Suppressor macrophage (primary cell): ENCODE data around the gene P2RX6.
A peak's percentile ranks its signal among the peaks of the same experiment; 100 is the strongest.

Experiments used
- DNase-seq, 4 experiments: peaks; one replicate each; pipeline ENCODE4 v3.0.0-alpha.2; 2020 to 2022

P2RX6 gene

DNA sequence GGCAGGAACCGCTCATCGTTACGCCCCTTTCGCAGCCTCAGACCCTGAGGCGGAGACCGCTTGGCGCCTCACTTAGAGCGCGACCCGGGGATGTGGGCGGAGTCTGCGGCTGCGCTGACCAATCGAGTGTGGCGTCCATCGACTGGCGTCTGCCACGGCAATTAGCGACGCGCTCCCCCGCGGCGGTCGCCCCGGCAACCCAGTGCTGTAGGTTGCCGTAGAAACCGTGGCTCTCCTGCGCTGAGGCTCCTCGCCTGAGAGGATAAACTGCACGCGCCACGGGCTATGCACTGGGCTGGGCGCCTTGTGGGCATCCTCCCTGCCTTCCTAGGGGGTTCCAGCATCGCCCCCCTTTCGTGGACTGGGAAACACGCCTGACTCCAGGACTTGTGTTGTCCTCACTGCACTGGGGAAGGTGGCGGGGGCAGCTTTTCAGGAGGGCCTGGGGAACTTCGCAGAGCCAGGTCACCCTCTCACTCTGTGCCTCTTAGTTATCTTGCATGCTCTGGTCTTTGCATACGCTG is 701 bp upstream of the P2RX6 start:
- peak; percentile 79 to 90 (median 82) for DNase-seq

DNA sequence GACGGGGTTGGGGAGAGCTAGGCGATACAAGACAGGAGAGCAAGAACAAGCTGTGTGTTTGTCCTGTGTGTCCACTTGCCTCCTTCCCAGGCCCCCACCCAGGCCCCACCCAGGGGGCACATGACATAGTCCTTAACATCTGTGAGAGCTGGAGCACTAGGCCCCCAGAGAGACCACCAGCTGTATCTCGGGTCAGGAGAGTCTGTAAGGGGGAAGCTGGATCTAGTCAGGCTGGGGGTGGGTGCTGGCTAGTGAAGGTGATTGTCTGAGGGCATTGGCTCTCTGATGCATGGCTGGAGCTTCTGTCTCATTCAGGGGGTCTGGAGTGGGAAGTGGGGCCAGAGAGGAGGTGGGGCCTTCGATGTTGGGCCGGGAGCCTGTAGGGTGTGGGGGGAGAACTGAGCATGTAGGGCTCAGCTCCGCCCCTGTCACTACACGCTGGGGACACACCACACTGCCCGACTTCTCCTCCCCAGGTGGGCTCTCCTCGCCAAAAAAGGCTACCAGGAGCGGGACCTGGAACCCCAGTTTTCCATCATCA is 571 bp downstream of the P2RX6 start:
- no peak for DNase-seq

DNA sequence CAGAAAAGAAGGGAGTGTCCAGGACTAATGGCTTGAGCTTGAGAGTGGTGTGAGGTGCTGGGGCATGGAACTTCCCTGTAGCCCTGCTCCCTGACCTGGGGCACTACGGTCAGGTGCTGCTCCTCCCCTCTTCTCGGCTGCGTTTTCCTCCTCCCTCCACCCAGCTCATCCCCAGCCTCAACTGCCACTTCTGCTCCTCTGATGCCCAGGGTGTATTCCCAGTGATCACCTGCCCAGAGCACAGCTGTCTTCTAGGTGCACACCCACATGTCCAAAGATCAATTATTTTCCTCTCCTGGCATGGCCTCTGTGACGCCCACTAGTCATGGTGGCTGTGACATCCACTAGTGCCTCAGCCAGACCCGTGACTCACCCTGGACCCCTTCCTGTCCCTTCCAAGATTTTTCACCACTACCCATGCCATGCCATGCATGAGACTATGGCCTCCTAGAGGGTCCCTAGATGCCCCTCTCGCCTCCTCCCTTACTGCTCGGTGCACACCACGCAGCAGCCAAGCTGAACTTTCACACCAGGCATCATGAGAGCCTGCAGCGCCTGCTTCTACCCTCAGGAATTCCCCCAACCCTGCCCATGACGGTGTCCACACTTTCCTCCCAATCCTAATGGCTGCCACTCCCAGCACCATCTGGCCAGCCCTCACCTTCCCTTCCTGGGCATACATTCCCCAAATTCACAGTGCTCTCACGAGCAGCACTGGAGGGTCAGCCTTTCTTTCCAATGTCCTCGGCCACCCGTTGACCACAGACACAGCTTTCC is 1.9 kb downstream of the P2RX6 start:
- no peak for DNase-seq

DNA sequence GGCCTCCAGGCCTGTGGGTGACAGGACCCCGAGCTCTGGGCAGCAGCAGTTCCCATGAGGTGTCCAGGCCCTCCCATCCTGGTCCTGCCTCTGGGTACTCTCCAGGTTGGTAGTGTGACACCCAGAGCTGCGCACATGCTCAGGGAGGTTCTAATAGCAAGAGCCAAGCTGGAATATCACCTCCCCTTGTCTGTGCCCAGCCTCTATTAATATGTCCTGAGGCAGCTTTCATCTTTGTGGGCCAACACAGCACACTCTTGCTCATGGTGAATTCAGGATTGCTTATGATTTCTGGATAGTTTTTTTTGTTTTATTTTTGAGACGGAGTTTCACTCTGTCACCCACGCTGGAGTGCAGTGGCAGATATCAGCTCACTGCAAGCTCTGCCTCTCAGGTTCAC is 3.3 kb downstream of the P2RX6 start:
- DNase-seq = no peak

DNA sequence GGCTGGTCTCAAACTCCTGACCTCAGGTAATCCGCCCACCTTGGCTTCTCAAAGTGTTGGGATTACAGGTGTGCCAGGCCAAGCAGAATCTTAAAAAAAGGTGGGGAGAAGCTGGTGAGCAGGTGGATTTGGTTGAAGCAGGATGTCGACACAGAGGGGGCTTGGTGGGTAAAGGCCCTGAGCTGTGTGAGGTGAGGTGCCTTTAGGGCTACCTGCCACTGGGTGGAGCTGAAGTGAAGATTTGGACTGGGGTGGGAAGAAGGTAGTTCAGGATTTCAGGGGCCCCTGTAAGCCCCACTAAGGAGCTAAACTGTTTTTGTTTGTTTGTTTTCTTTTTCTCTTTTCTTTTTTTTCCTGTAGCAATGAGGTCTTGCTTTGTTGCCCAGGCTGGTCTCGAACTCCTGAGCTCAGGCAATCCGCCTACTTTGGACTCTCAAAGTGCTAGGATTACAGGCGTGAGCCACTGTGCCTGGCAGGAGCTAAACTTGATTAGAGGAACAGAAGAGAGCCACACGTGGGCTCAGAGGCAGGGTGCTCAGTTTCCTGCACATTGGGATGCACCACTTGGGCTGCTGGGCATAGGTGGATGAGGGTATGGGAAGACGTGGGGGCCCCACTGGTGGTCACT is 6.0 kb downstream of the P2RX6 start:
- DNase-seq = peak in 2 of 4 experiments; percentile 22 to 27

DNA sequence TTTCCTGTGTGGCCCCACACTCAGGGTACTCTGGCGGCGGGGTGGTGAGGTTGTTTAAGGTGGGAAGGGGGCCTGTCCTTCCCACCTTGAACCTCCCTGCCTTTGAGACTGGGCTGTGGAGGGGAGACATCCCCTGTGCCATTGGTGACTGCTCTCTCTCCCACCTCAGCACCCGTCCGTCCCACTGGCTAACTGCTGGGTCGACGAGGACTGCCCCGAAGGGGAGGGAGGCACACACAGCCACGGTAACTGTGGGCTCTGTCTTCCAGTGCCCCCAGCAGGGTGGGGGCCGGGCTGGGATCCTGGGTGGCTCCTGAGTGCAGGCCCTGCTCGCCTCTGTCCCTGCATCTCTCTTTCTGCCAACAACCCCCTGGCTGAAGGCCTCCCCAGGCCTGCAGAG is 7.5 kb downstream of the P2RX6 start:
- no peak for DNase-seq

DNA sequence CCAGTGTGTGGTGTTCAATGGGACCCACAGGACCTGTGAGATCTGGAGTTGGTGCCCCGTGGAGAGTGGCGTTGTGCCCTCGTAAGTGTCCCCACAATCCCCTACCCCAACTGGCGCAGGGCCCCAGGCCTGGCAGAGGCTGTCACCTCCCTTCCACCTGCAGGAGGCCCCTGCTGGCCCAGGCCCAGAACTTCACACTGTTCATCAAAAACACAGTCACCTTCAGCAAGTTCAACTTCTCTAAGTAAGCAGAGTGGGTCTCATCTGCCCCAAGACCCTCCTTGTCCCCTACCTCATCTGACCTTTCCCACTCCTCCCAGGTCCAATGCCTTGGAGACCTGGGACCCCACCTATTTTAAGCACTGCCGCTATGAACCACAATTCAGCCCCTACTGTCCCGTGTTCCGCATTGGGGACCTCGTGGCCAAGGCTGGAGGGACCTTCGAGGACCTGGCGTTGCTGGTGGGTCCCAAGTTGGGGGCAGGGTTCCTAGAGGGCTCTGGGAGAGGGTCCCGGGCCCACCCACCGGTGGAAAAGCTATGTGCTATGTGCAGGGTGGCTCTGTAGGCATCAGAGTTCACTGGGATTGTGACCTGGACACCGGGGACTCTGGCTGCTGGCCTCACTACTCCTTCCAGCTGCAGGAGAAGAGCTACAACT is 8.1 kb downstream of the P2RX6 start:
- no peak for DNase-seq

DNA sequence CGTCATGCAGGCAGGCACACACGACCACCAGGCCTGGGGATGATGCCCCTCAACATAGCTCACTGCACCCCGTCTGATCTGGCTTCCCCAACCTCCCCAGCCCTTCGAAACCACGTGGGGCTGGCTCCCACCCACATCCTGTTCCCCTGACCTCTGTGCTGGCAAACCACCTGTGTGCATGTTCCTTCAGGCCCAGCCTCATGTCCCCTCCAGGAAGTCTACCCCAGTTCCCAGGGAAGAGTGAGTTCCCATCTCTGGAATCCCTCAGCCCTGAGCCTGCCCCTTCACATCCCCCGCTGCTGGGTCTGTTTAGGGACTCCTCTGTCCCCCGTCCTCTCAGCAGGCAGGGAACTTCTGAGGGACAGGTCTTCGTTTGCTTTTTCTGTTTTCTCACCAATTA is 10.3 kb downstream of the P2RX6 start:
- no peak for DNase-seq

DNA sequence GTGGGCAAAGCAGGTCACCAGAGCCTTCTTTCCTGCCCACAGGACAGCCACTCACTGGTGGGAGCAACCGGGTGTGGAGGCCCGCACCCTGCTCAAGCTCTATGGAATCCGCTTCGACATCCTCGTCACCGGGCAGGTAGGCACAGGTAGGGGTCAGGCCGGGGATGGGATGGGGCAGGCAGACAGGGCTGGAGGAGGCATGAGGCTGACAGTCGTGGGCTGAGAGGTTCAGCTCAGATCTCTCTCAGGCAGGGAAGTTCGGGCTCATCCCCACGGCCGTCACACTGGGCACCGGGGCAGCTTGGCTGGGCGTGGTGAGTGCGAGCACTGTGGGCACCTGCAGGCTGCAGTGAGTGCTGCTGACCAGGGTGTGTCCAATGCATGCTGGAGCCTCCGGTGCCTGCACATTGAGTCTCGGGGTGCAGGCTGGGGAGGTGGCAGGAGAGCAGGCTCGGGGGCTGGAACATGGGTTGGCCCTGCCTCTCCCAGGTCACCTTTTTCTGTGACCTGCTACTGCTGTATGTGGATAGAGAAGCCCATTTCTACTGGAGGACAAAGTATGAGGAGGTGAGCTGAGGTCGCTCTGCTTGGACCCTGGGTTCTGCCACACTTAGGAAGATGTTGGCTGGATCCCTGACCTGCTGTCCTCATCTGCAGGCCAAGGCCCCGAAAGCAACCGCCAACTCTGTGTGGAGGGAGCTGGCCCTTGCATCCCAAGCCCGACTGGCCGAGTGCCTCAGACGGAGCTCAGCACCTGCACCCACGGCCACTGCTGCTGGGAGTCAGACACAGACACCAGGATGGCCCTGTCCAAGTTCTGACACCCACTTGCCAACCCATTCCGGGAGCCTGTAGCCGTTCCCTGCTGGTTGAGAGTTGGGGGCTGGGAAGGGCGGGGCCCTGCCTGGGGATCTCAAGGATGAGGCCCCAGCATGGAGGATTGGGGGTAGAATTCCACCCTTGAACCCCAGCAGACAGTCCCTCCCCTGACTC is 11.1 kb downstream of the P2RX6 start:
- no peak for DNase-seq

DNA sequence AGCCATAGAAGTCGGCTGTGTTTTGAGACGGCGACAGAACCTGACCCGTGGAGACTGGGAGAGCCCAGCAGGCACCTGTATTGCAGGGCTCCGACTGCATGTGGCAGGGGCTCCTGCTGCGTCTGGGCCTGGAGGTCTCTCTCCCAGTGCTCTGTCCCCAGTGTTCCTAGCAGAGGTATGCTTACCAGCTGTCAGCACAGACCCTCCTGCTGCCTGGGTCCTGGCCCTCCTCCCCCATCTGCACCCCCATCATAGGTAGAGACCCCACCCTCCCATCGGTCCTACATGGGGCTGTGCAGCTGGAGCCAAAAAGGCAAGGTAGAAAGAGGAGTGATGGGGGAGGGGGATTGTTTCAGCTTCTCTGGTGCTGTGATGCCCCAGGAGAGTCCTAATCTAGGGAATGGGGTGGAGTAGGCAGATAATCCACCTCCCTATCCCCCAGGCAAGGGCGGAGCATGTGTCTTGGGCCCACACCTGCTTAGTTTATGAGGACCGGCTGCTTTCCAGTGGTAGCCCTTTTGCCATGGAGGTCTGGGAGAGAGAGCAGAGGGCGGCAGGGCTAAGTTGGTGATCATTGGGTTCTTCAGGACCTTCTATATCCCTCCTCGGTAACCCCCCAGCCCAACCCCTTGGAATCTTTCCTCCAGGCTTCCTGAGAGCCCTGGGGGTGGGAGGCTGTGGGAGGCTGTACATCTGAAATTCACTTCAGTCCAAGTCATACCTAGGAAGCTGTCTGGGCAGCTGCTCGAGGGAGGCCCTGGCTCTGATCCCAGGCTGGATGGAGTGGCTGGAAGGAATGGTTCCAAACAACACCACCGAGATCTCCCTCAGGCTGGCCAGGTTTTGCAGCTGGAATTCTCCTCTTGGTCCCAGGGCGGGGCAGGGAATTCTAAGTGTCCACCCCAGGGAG is 12.1 kb downstream of the P2RX6 start:
- no peak for DNase-seq

DNA sequence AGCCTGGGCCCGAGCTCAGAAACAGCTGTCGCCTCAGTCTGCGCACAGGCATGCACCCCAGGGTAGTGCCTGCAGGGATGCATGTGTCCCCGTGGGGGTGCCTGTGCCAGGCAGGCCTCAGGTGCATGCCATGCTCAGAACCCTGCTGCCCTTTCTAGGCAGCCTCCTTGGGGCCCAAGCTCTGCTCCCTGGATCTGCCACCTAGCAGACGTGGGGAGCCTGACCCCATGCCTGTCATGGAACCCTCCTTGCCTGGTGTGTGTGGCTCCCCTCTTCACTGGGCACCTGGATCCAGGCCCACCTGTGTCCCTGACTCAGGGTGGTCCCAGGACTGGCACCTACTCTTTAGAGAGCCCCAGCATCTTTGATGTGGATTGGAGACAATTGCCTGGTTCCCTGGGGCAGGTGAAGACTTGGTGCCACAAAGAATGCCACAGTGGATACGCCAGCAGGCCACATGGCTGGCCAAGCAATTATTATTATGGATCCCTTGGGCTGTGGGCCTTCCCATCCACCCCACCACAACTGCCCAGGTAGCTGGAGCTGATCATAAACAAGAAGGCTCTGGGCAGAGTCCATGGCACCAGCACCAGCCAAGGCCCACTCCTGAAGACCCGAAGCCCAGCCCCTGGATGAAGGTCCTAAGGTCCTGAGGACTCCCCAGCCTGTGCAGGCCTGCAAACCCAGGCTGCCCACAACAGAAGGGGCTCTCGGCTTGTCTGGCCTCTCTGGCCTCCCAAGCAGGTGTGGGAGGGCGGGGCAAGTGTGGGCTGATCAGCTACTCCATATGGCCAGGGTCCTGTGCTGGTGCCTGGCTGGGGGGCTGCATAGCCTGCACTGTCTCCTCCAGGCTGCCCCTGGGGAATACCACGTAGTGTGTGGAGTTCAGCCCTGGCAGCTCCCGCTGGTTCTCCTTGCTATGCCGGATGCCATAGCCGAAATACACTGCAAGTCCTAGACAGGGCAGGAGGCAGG is 13.6 kb downstream of the P2RX6 start:
- DNase-seq = no peak

DNA sequence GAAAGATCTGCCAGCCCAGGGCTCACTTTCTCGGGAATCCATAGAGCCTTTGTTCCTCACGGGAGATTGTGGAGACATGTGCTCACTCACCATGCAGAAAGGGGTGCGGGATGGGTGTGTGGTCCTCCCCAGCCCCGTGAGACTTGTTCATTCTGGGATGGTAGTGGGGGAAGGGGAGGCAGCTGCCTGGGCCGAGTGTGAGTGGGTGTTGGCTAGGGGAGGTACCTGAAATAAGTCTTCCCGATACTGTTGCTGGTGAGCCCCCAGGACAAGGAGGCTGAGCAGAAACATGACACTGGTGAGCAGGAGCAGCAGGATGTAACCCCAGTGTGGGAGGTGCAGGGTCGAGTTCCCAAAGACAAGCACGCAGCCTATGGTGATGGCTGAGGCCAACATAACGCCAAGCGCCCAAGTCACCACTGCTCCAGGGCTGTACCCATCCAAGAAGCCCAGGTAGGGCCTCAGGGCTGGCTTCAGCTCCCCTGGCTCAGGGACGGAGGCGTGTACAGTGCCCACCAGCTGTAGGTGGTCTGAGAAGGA is 14.6 kb downstream of the P2RX6 start:
- DNase-seq = no peak

DNA sequence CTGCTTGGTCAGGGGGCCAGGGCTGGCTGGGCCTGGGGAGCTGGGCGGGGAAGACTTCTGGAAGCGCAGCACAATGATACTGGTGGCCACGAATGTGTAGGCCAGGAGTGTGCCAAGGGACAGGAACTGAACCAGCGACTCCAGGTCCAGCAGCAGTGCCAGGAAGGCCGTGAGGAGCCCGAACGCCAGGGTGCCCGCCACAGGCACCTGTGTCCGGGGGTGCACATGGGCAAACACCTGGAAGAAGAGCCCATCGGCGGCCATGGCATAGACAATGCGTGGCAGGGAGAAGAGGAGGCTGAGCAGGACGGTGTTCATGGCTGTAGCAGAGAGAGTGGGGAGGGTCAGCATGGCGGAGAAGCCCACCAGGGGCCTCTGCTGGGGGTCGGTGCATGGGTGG is 15.1 kb downstream of the P2RX6 start:
- DNase-seq = no peak

DNA sequence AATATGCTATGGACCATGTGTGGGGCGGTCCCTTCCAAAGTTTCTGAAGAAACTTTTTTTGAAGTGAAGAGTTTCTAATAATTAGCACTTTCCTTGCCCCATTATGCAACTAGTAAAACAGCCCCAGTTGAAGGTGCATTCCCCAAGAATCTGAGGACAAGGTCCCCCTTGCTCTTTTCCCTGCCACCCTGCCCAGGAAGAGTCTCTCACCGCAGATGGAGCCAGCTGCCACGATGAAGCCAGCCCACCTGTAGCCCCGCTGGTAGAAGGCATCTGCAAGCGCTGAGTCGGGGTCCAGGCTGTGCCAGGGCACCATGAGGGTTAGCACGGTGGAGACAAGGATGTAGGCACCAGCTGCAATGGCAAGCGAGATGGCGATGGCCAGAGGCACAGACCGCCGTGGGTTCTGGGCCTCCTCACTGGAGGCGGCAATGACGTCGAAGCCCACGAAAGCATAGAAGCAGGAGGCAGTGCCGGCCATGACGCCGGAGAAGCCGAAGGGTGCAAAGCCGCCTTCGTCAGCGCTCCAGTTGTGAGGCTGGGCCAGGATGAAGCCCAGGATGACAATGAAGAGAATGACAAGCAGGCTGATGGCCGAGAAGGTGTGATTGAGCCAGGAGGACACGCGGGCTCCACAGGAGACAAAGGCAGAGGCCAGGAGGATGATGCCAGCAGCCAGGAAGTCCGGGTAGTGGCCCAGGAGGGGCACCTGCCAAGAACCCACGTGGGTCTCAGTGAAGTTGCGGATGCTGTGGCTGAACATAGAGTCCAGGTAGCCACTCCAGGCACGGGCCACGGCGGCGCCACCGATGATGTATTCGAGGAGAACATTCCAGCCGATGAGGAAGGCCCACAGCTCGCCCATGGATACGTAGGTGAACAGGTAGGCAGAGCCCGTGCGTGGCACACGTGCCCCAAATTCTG is 15.9 kb downstream of the P2RX6 start:
- no peak for DNase-seq

DNA sequence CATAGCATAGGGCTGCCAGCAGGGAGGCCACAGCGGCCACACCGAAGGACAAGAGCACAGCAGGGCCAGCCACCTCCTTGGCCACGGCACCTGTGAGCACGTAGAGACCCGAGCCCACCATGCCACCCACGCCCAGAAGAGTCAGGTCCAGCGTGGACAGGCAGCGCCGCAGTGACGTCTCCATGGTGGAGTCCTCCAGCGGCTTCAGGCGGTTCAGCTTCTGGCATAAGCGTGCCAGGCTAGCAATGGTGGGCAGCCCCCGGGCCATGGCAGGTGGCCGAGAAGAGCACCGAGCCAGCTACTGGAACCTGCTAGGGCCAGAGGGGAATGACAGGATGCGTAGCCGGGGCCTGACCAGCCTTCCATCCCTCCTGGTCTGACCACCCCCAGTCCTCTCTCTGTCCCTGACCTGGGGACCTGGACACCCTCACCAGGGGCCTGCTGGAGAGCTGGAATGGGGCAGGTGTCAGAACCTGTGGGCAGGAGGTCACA is 16.6 kb downstream of the P2RX6 start:
- DNase-seq = no peak

DNA sequence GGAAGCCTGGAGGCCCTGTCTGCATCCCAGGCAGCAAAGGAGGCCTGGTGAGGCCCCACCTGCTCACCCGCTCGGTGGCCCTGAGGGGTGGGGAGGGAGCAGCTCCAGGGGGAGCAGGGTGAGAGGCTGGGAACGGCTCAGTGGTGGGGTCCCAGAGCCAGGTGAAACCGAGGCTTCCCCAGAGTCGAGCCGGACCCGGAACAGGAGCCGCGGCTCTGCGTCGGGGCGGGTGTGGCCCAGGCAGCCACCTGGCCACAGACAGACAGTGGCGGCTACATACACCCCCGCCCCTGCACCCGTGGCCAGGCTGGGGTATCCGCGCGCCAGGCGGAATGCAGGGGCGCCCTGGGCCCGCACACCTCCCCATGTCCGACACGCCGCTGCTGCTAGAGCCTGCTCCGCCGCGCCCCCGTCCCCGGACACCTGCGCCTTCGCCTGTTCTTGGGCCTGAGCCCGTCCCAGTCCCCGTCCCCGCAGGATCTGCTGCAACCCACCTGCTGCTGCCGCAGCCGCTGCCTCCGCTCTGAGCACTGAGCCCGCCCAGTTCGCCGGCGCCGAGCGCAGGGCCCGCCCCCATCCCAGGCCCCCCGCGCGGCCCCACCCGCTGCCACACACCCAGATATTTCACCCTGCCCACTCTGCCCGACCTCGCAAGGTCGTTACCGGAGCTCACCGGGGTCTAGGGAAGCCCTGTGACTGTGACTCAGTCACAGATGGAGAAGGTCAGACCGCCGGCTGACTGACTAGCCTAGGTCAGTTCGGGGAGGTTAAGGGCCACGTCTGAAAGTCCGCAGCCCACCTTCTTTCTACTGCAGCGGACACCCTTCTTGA is 17.3 kb downstream of the P2RX6 start, which contains the start of gene SLC7A4:
Gene SLC7A4 (minus strand): TSS at position 525 of the 831 bp plus-strand sequence. CDS start 749 bp downstream, outside the sequence.
- DNase-seq = no peak
